H1 (cell line): ENCODE data around the gene MOG. TPM values are rescaled to one million over a fixed set of nuclear protein-coding genes. Genes with fewer than 3 reads are reported as not detected.
A peak's percentile ranks its signal among the peaks of the same experiment; 100 is the strongest.

ENCODE experiments used
- CTCF ChIA-PET: fragments of 300-600 bp; sonication (Branson Sonifier 250); formaldehyde crosslinking; loops from one replicate; lab custom pipeline; 2021; ENCODE audit not compliant: partially characterized antibody; lab: Charles Lee
- POLR2A ChIA-PET: fragments of 300-600 bp; sonication (Branson Sonifier 250); formaldehyde crosslinking; loops from one replicate; lab custom pipeline; 2021; ENCODE audit warnings: inconsistent platforms; ENCODE audit not compliant: partially characterized antibody; lab: Charles Lee
- DNase-seq, 2 experiments: peaks; one replicate each; pipeline versions ENCODE4 v3.0.0 to v3.0.0-alpha.2; 2010 to 2022; ENCODE audit warnings: low spot score in 2 of 2, low read depth in 1 of 2, mixed read lengths in 1 of 2
- FAIRE-seq: peaks from 2 replicates; lab custom pipeline; 2011; peaks lifted over from hg19 to GRCh38; lab: Jason Lieb, UNC
- H2AFZ ChIP-seq: 2 replicates; pipeline ENCODE4 v1.8.1; 2012; ENCODE audit warnings: low read length, inconsistent platforms
- H2AK5ac ChIP-seq: 2 replicates; pipeline ENCODE4 v1.6.1; 2013; ENCODE audit warnings: low read depth, low read length
- H2BK120ac ChIP-seq: replicated peaks from 2 replicates; pipeline ENCODE3; 2013; ENCODE audit warnings: low read depth, low read length, inconsistent platforms
- H2BK12ac ChIP-seq: 2 replicates; pipeline ENCODE4 v1.6.1; 2013; ENCODE audit warnings: low read depth, low read length
- H2BK15ac ChIP-seq: 2 replicates; pipeline ENCODE4 v1.6.1; 2013; ENCODE audit warnings: low read length
- H2BK20ac ChIP-seq: 2 replicates; pipeline ENCODE4 v1.6.1; 2013; ENCODE audit warnings: low read length
- H2BK5ac ChIP-seq: 2 replicates; pipeline ENCODE4 v1.6.1; 2013; ENCODE audit warnings: low read depth, low read length
- H3K14ac ChIP-seq: 2 replicates; pipeline ENCODE4 v1.6.1; 2013; ENCODE audit warnings: inconsistent platforms; ENCODE audit not compliant: insufficient read length
- H3K18ac ChIP-seq: 2 replicates; pipeline ENCODE4 v1.6.1; 2013; ENCODE audit warnings: low read length; ENCODE audit errors: extremely low read depth
- H3K23ac ChIP-seq: 2 replicates; pipeline ENCODE4 v1.6.1; 2013; ENCODE audit warnings: inconsistent platforms; ENCODE audit not compliant: insufficient read length
- H3K23me2 ChIP-seq: 2 replicates; pipeline ENCODE4 v1.6.1; 2013; ENCODE audit warnings: low read depth, low read length
- H3K27ac ChIP-seq: 2 replicates; pipeline ENCODE4 v1.6.1; 2011; ENCODE audit warnings: low read depth, low read length, inconsistent platforms
- H3K27me3 ChIP-seq, 4 experiments: replicated peaks in 1 of 4; 1 replicate in 1 of 4; 2 replicates in 3 of 4; pipeline versions ENCODE4 v1.6.1 to v1.8.1; 2011 to 2013; ENCODE audit warnings: low read length in 3 of 4, mild to moderate bottlenecking in 3 of 4, inconsistent platforms in 2 of 4, mixed read lengths in 2 of 4, moderate library complexity in 1 of 4; ENCODE audit not compliant: control insufficient read depth in 3 of 4, insufficient read depth in 3 of 4; ENCODE audit errors: extremely low read depth in 1 of 4
- H3K36me3 ChIP-seq, 4 experiments: 2 replicates each; pipeline versions ENCODE4 v1.6.1 to v1.8.1; 2011 to 2013; ENCODE audit warnings: mild to moderate bottlenecking in 4 of 4, low read length in 3 of 4, moderate library complexity in 2 of 4, control low read depth in 1 of 4, inconsistent platforms in 1 of 4; ENCODE audit not compliant: insufficient read depth in 4 of 4, control insufficient read depth in 2 of 4
- H3K4ac ChIP-seq: replicated peaks from 2 replicates; pipeline ENCODE3; 2013; ENCODE audit warnings: low read length, low read depth, mixed read lengths, inconsistent platforms; ENCODE audit not compliant: insufficient read length
- H3K4me1 ChIP-seq, 4 experiments: replicated peaks in 1 of 4; 1 replicate in 1 of 4; 2 replicates in 3 of 4; pipeline versions ENCODE4 v1.6.1 to v1.8.1; 2011 to 2013; ENCODE audit warnings: low read length in 3 of 4, inconsistent platforms in 2 of 4, mixed read lengths in 1 of 4; ENCODE audit not compliant: insufficient read depth in 4 of 4, control insufficient read depth in 3 of 4
- H3K4me2 ChIP-seq, 2 experiments: 2 replicates each; pipeline versions ENCODE4 v1.6.1 to v1.8.1; 2011 to 2013; ENCODE audit warnings: low read depth in 2 of 2, low read length in 2 of 2, control low read depth in 1 of 2, inconsistent platforms in 1 of 2, mild to moderate bottlenecking in 1 of 2; ENCODE audit not compliant: insufficient read depth in 1 of 2
- H3K4me3 ChIP-seq, 4 experiments: fragments of 200-600, 300-600 bp in 1 of 4; sonication (generic), shearing (Covaris generic), sonication (Bioruptor Twin) in 1 of 4; 2 replicates each; pipeline versions ENCODE4 v1.5.1 to v1.8.1; 2011 to 2016; ENCODE audit warnings: low read length in 4 of 4, low read depth in 3 of 4, control low read depth in 2 of 4, inconsistent platforms in 2 of 4, mild to moderate bottlenecking in 2 of 4, mixed read lengths in 1 of 4, moderate library complexity in 1 of 4; ENCODE audit not compliant: insufficient read depth in 2 of 4; ENCODE audit errors: extremely low read depth in 1 of 4
- H3K56ac ChIP-seq: replicated peaks from 2 replicates; pipeline ENCODE3; 2013; ENCODE audit warnings: low read depth, mild to moderate bottlenecking, mixed read lengths, low read length, inconsistent platforms; ENCODE audit not compliant: insufficient read length
- H3K79me1 ChIP-seq: 2 replicates; pipeline ENCODE4 v1.6.1; 2013; ENCODE audit warnings: low read depth, low read length, control low read depth
- H3K79me2 ChIP-seq, 2 experiments: 2 replicates each; pipeline versions ENCODE4 v1.6.1 to v1.8.1; 2012 to 2013; ENCODE audit warnings: low read length in 2 of 2, mild to moderate bottlenecking in 2 of 2, inconsistent platforms in 1 of 2; ENCODE audit not compliant: insufficient read depth in 2 of 2, control insufficient read depth in 1 of 2
- H3K9ac ChIP-seq, 4 experiments: replicated peaks in 1 of 4; 1 replicate in 1 of 4; 2 replicates in 3 of 4; pipeline versions ENCODE4 v1.6.1 to v1.8.1; 2011 to 2013; ENCODE audit warnings: low read depth in 3 of 4, low read length in 3 of 4, control low read depth in 2 of 4, mild to moderate bottlenecking in 2 of 4, moderate library complexity in 2 of 4, inconsistent platforms in 1 of 4; ENCODE audit errors: extremely low read depth in 1 of 4
- H3K9me3 ChIP-seq, 2 experiments: 2 replicates each; pipeline versions ENCODE4 v1.6.1 to v1.8.1; 2012 to 2013; ENCODE audit warnings: mild to moderate bottlenecking in 2 of 2, moderate library complexity in 2 of 2, control low read depth in 1 of 2, inconsistent platforms in 1 of 2, low read depth in 1 of 2, low read length in 1 of 2, mixed read lengths in 1 of 2; ENCODE audit not compliant: insufficient read depth in 2 of 2
- H4K20me1 ChIP-seq, 2 experiments: replicated peaks in 1 of 2; 2 replicates each; pipeline versions ENCODE3 to v1.8.1; 2011 to 2013; ENCODE audit warnings: inconsistent platforms in 2 of 2, low read length in 2 of 2, mild to moderate bottlenecking in 1 of 2; ENCODE audit not compliant: insufficient read depth in 2 of 2, control insufficient read depth in 1 of 2
- H4K5ac ChIP-seq: 2 replicates; pipeline ENCODE4 v1.6.1; 2013; ENCODE audit warnings: low read length, low read depth, mixed read lengths, inconsistent platforms; ENCODE audit not compliant: insufficient read length
- H4K8ac ChIP-seq: 2 replicates; pipeline ENCODE4 v1.8.0; 2013; ENCODE audit warnings: mild to moderate bottlenecking, moderate library complexity, low read length, inconsistent platforms; ENCODE audit not compliant: insufficient read depth; ENCODE audit errors: extremely low read depth
- H4K91ac ChIP-seq: replicated peaks from 2 replicates; pipeline ENCODE3; 2013; ENCODE audit warnings: low read length, mixed read lengths, inconsistent platforms; ENCODE audit not compliant: insufficient read length
- CHD2 ChIP-seq: IDR thresholded peaks from 2 replicates; pipeline ENCODE4 v1.6.1; 2012; ENCODE audit warnings: low read length, improper control_type of control experiment
- KDM4A ChIP-seq: IDR thresholded peaks from one replicate; pipeline ENCODE4 v1.7.1; 2012; ENCODE audit warnings: low read depth, mild to moderate bottlenecking, moderate library complexity, low read length, inconsistent platforms; ENCODE audit not compliant: severe bottlenecking
- POLR2A ChIP-seq, 2 experiments: IDR thresholded peaks; 1 replicate in 1 of 2; 2 replicates in 1 of 2; pipeline ENCODE4 v1.6.1; 2011; ENCODE audit warnings: low read depth in 2 of 2, low read length in 2 of 2, mild to moderate bottlenecking in 2 of 2; ENCODE audit errors: control extremely low read depth in 1 of 2
- WGBS, 2 experiments: shearing (Covaris generic) in 1 of 2; methylation state at CpG; one replicate each; pipeline versions ENCODE4 v1.1.6 to v1.1.7; 2013 to 2015; ENCODE audit warnings: low lambda C conversion rate in 2 of 2, mixed read lengths in 2 of 2, inconsistent platforms in 1 of 2, low coverage in 1 of 2, missing lambda C conversion rate in 1 of 2; ENCODE audit not compliant: insufficient replicate concordance in 2 of 2, insufficient coverage in 1 of 2, insufficient read length in 1 of 2; ENCODE audit errors: extremely low coverage in 1 of 2, missing lambda C conversion rate in 1 of 2; 5-methylcytosine and 5-hydroxymethylcytosine counted together
- polyA plus RNA-seq, 7 experiments: library from polyadenylated mRNA; depleted of rRNA in 3 of 7; stranded (reverse) in 5 of 7; unstranded in 2 of 7; fragments of >200 nt in 5 of 7; fragments of 200-250 nt in 2 of 7; gene quantifications; 1 replicate in 5 of 7; 2 replicates in 1 of 7; 4 replicates in 1 of 7; pipeline versions ENCODE4 v1.2.1 to v1.2.3, GENCODE V29; 2011 to 2013; ENCODE audit warnings: missing spikeins in 2 of 7, mixed read lengths in 2 of 7
- total RNA-seq: library from RNA; stranded (reverse); fragmentation: NEBNext Ultra II Directional; extraction: Animal tissue kit (Norgen Biotek cat#: 25700); gene quantifications from 2 replicates; pipeline ENCODE4 v1.2.1, GENCODE V29; 2021

MOG gene
- total and polyA plus RNA-seq, 2 of the 8 experiments (the other 6 are each of a cell fraction or from before 2014, with no cell fraction given) = 0.17 to 0.86 TPM

DNA sequence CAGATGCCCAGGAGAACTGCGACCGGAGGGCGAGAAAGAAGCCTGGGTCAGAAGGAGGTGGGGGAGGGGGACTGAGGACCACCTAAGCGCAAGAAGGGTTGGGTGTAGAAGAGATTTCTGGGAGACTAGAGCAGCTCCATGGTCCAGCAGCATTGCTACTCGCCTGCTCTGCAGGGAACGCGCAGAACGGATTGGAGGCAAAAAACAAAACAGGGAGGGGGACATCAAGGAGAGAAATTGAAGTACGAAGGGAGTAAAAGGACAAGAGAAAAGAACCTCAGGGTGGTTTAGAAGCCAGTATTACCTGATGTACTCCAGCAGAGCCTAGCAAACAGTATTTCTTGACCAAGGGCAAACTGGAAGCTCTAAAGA lies 23.4 kb upstream of the MOG start:
- peak overlapping the region; percentile 12; the same call in 1 of the 2 replicates for H2BK15ac ChIP-seq
- peaks cover 24% of the 10 kb centered on the region for H3K23me2 ChIP-seq
- H3K4me1 ChIP-seq = peaks cover 4 to 23% (median 13%) of the 10 kb centered on the region in 4 experiments; a peak in 6 of 7 replicates
- H3K79me2 ChIP-seq = peaks cover 0 to 34% of the 10 kb centered on the region in 2 experiments; a peak in 2 of 4 replicates
- peak overlapping the region; percentile 94 for H4K91ac ChIP-seq
- no peaks in the 10 kb centered on the region; a peak in 1 of 8 replicates for H3K36me3 ChIP-seq
- H2BK12ac ChIP-seq = peak overlapping the region; percentile 62; the same call in 1 of the 2 replicates
- H3K4me3 ChIP-seq = peak overlapping the region; percentile 68 to 84 (median 76)
- CTCF ChIA-PET = interaction anchor here (0.7 to 33.1 kb wide), 8 partner anchors 9 to 68 kb away, joined by 3 to 658 read pairs (median 3); partner anchors contain the start of gene MOG
- H2AFZ ChIP-seq = peak overlapping the region; percentile 9; the same call in 1 of the 2 replicates
- H3K56ac ChIP-seq = peak overlapping the region; percentile 27
- no peaks in the 10 kb centered on the region for H3K9me3 ChIP-seq
- H2AK5ac ChIP-seq = no peak overlapping the region
- no peak overlapping the region for H4K8ac ChIP-seq
- H3K18ac ChIP-seq = peak overlapping the region; percentile 81
- H3K79me1 ChIP-seq = 0 out of 2 replicates have a peak, but pooled peaks cover 2% of the 10 kb centered on the region
- H3K4me2 ChIP-seq = peak overlapping the region; percentile 87 to 93
- H3K27ac ChIP-seq = peak overlapping the region; percentile 53; the same call in 1 of the 2 replicates
- H2BK120ac ChIP-seq = peak overlapping the region; percentile 18
- WGBS, 2 experiments = 3% methylated on average over 8 of the region's 9 CpGs; no CpG with 5 or more reads in 1 of the 2 experiments
- peak overlapping the region; percentile 0 to 79 (median 58) for H3K9ac ChIP-seq
- FAIRE-seq = no peak
- 0 out of 2 replicates have a peak overlapping the region, but pooled peaks have one; percentile 32 for H2BK20ac ChIP-seq
- peak overlapping the region; percentile 1 for H3K14ac ChIP-seq
- no peak for DNase-seq
- TF ChIP-seq KDM4A (peak; percentile 29), POLR2A (IDR thresholded peaks at IDR 0.05; ENCODE audit: control extremely low read depth in 1 of 2, low read depth in 2 of 2, low read length in 2 of 2) (peak in 1 of 2 experiments; percentile 41; a peak in 1 of 3 replicates), CHD2 (no peak)
- H3K23ac ChIP-seq = no peak overlapping the region
- H3K27me3 ChIP-seq = no peaks in the 10 kb centered on the region
- H4K20me1 ChIP-seq = peaks cover 0 to 8% of the 10 kb centered on the region in 2 experiments
- peak overlapping the region; percentile 91; the same call in 1 of the 2 replicates for H2BK5ac ChIP-seq
- peak overlapping the region; percentile 57 for H3K4ac ChIP-seq
- peak overlapping the region; percentile 97 for H4K5ac ChIP-seq
- POLR2A ChIA-PET = interaction anchor here (0.7 to 2.0 kb wide), 20 partner anchors 8 to 353 kb away, joined by 3 to 19 read pairs (median 4); no protein-coding TSS in a partner anchor
